Stimulated activated CD4-positive, alpha-beta T cell treated with anti-CD3 and anti-CD28 coated beads, Interleukin-12 subunit alpha, Interleukin-12 subunit beta, amount 100 ng/mL, for 4 hours (primary cell): ENCODE measurements around the gene MX1.

Source experiments
- DNase-seq: peaks from one replicate; pipeline ENCODE4 v3.0.0-alpha.2; 2020

Gene MX1

GRCh38 chr21:41460578-41461527 lies 34.8 kb downstream of the MX1 start:
- peak; percentile 52 for DNase-seq

DNA sequence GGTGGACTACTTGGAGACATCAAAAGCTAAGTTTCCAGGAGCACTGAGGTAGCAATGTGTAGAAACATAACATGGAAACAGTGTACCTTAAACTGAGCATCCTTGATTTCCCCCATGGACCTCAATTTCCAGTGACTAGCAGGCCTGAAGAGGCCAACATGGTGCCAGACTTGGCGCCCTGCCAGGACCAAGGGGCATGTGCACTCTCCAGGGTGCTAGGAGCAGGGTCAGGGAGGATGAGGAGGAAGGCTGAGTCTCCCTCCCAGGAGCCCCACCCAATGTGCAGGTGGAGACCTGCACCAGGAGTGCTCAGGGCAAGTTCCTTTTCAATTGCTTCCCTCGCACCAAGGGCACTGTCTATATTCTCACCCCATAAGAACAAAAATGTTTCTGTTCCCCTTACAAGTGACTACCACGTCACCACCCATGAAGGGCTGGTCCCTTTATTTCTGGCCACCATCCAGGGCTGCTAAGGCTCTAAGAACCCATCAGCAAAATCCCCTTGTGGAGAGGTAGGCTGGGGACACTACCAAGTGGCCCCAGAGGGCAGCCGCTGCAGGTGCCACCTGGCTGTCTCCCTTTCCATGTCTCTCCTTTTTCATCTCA lies 39.2 kb downstream of the MX1 start:
- no peak for DNase-seq

DNA sequence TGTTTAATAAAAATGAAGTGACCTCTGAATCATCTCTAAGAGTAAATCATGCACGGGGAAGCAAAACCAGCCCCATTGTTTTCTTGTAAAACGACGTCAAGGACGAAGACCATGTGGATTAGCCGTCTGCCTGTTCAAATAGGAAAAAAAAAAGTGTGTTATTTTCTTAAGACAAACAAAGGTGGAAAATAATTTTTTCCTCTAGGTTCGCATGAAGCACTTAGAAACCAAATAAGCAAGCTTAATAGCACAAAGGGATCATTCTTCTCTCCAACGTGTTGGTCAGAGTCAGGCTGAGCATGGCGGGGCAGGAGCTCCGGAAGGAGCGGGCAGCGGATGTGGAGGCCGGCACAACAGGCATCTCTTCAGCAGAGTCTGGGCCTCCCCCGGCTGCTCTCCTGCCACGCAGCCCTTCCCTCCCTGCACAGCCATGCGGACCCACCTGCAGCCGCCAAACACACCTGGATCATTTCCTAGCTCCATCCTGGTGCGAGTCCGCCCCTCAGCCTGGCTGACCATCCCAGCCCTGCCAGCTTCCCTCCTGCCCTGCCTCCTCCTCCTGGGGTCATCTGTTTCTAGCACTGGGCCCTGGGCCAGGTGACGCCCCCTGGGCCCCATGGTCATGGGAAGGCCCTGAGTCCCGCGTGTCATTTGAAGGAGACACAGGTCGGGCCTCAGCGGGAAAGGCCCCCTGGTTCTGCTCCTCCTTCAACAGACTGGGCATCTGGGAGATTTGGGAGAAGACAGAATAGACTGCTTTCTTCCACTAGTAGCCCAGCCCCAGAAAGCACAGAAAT lies 40.2 kb downstream of the MX1 start:
- no peak for DNase-seq

DNA sequence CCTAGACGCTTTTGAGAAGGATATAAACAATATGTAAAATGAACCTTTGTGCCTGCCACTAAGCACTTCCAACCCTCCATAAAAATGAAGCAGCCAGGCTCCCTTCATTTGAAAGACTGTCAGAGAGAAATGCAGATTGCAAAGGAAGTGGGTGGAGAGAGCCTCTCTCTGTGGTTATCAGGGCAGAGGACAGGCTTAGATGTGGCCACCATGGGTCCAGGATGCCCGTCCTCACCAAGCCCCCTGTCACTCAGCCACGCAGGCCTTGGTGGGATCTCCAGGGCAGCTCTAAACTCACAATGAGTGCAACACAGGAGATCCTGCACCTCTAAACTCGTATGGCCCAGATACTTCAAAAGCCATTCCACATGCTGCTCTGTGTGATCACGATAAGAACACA lies 44.0 kb downstream of the MX1 start:
- DNase-seq, result no peak

DNA sequence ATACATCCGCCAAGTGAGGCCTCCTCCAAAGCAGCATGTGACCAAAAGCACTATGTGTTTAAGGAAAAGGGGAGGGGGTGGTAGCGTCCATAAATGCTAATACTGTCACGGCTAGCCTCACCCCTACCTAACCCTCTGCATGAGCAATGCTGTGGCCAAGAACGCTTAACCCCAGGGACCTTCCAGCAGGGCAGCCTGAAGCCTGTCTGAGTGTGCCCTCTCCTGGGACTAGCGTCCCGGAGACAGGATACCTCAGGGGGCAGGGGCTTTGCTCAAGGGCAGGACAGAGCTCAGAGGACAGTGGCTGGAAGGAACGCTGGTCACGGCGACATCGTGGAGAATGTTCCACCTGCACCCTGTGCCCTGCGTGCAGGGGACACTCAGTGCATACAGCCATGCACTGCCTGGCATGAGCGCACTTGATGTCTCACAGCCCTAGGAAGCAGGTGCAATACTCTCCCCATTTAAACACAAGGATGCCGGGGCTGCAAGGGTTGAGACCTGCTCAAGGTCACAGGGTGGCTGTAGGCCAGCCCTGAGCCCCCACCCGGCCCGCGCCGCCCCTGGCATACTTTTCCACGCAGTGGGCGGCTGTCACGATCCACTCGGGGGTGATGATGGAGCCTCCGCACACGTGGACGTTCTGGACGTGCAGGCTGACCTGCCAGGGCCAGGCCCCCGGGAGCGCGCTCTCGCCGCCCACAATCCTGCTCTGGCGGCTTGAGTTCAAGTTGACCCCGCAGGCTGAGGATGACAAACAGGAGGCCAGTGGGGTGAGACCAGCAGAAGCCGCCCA lies 46.9 kb downstream of the MX1 start:
- DNase-seq, result no peak

GRCh38 chr21:41475714-41476420 lies 49.8 kb downstream of the MX1 start:
- DNase-seq, result no peak

DNA sequence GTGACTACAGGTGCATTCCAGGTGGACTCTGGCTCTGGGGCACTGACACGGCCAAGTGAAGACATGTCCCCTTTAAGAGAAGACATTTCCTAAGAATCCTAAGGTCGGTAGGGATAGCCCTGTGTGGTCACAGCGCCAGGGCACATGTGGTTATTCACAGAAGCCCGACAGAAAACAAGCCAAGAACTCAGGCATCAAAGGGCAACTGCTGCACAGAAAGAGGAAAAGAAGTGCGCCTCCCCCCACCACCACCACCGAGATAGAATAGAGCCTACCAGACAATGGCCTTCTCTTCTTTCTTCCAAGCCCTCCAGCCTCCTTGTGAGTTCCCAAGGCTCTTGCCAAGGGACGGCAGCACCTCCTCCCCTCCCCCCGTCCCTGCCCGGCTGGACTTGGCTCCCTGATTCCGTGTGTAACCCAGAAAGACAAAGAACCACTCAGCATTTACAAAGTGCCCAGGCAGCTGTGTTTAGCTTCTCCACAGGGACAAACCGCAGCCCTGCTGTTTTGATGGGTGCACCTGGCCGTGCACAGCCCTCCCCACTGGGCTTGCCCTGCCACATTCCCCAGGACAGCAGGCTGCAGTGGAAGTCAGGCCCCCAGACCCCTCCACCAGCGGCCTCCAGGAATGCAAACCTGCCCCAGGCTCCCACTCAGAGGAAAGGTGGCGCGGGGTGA lies 51.7 kb downstream of the MX1 start:
- DNase-seq, result no peak

GRCh38 chr21:41478319-41479177 lies 52.5 kb downstream of the MX1 start:
- no peak for DNase-seq

GRCh38 chr21:41479686-41480085 lies 53.6 kb downstream of the MX1 start:
- DNase-seq, result no peak

DNA sequence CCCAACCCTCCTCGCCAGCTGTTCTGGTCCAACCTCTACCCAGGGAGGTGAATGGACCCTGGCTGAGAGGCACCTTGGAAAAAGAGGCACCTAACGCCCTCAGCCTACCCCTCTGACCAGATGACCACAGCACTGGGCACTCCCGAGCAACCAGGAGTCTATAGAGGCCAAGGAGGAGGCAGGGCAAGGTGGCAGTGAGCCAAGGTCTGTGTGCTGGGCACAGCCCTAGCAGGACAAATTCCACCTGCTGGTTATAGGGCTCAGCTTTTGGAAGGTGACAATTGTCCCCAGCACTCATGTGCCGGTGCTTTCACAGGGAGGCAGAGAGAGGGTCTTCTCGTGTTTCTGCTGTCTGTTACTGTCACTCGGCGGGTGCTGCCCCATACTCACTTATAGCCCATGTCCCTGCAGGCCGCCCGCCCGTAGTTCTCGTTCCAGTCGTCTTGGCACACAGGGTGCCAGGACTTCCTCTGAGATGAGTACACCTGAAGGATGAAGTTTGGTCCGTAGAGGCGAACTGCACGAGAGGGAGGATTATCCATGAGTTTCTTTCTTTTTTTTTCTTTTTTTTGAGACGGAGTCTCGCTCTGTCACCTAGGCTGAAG lies 54.1 kb downstream of the MX1 start:
- no peak for DNase-seq

DNA sequence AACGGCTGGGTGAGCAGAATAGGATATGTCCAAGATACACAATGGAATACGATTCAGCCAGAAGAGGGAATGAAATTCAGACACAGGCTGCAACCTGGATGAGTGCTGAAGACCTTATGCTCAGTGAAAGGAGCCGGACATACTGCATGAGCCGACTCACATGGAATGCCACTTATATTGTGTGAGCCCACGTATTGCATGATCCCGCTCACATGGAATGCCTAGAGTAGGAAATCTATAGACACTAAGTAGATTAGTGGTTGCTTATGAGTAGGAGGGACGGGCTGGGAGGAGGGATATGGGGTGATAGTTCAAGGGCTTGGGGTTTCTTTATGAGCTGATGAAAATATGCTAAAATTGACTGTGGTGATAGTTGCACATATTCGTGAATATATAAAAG lies 55.2 kb downstream of the MX1 start:
- no peak for DNase-seq

DNA sequence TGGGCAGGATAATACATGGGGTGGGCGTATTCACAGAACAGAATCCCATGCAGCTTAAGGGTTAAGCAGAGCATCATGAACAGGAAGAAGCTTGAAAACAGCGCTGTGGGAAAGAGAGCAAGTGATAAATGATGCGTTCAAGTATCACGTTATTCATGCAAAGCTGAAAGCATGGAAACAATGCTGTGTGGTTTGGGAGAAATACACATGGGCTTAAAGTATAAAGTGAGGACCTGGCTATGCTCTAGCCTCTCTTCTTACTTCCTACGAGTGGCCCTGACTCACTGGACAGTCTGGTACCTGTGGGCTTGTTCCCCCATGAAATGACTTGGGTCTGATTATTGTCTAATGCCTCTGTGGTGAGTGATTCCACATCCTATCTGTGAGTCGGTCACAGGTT lies 56.3 kb downstream of the MX1 start:
- no peak for DNase-seq

DNA sequence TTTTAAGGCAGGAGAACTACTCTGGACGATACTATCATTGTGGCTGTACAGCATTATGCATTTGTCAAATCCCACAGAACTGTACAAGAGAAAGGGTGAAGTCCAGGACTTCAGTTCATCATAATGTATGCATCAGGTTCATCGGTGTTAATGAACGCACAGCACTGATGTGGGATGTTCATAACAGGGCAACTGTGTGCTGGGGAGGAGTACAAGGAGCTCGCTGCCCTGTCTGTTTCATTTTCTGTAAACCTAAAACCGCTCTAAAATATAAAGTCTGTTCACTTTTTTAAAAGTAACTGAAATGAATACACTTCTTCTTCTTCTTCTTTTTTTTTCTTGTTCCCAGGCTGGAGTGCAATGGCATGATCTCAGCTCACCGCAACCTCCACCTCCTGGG lies 56.9 kb downstream of the MX1 start:
- DNase-seq, result no peak

DNA sequence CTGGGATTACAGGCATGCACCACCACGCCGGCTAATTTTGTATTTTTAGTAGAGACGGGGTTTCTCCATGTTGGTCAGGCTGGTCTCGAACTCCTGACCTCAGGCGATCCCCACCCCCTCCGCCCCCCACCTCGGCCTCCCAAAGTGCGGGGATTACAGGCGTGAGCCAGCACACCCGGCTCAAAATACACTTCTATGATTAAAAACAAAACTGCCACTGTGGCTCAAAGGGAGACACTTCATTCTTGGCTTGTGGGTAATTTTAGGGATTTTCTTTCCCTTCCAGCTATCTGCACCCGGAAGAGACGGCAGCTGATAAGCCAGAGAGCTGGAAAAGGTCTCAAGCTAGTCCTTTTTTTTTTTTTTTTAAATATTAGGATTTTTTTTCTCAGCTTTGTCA lies 57.4 kb downstream of the MX1 start:
- DNase-seq, result no peak

DNA sequence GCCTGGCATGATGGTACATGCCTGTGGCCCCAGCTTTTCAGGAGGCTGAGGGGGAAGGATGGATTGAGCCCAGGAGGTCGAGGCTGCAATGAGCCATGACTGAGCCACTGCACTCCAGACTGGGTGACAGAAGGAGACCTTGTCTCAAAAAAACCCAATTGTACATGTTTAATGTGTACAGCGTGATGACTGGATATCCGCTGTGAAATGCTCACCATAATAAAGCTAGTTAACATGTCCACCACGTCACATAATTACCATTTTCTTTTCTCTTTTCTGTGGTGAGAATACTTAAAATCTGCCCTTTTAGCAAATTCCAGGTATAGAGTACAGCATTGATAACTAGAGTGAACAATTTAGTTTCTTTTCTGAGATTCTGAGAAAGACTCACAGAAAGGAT lies 57.9 kb downstream of the MX1 start:
- DNase-seq, result no peak

DNA sequence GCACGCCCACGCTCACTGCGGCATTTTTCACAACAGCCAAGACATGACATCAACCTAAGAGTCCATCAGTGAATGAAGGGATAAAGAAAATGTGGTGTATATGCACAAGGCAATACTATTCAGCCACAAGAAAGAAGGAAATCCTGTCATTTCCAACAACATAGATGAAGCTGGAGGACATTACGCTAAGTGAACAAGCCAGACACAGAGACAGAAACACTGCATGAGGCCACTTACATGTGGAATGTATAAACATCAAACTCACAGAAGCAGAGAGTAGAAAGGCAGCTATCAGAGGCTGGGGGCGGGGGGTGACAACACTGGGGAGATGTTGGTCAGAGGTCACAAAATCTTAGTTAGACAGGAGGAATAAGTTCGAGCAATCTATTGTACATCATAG lies 61.0 kb downstream of the MX1 start:
- no peak for DNase-seq

DNA sequence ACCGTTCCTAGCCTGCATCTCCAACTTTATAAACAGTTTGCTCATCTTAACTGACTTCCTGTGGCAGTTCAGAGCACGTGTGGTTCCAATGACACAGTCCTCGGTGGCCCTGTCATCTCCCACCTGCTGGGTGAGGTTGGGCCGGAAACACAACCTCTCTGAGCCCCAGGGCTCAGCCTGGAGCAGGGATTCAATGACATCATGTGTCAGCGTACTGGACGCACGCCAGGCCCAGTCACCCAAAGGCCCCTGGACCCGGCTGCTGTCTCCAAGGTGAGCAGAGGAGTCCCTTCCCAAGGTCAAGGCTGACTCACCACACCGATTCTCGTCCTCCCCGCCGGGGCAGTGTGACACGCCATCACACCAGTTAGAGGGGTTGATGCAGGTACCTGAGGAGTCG lies 62.0 kb downstream of the MX1 start:
- no peak for DNase-seq

DNA sequence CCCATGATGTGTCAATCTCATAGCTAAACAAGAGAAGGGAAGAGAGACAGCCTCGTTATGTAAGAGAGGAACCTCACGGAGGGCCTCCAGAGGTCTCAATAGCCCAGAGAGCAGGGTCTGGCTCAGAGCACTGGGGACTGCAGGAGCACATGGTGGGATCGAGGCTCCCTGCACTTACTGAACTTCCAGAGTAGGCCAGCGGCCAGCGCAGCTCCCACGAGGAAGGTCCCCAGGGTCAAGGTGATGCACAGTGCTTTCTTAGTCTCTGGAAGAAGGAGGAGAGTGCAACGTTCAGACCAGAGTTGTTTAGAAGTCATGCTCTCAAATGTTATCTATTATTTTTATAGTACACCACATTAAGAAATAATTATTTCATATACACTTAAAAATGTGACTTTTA lies 63.3 kb downstream of the MX1 start:
- DNase-seq, result no peak

DNA sequence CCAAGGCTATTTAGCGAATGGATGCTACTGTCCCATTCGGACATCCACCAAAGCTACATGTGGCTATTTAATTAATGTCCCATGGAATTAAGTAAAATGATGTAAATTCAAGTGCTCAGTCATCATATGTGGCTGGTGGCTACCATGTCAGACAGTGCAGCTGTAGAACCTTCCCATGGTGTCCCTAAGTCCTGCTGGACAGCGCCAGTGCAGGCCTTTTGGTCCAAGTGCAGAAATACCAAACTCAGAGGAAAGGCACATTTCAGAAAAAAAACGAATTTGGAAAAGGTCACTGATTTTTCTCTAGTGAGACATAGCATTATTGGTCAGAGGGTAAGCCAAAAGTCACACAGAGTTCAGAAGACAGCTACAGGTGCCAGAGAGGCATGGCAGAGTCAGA lies 64.3 kb downstream of the MX1 start:
- DNase-seq, result no peak

GRCh38 chr21:41491412-41491811 lies 65.4 kb downstream of the MX1 start:
- DNase-seq, result no peak
